ENCODE data around the gene PPM1B.

GRCh38 chr2:44136252-44136651, 32.4 kb upstream of the PPM1B start:
- TF ChIP-seq CTCF (IDR thresholded peaks at IDR 0.05) (no peak), POLR2A (IDR thresholded peaks at IDR 0.05) (no peak)

Measured in heart left ventricle (tissue), 13 donors.